ENCODE results near the gene GYPC. TPM values are rescaled to one million over a fixed set of nuclear protein-coding genes. Genes with fewer than 3 reads are reported as not detected.
A peak's percentile ranks its signal among the peaks of the same experiment; 100 is the strongest.

GYPC gene
- total RNA-seq, 3 donors from 2014 or later = 61.6 to 181 (median 127) TPM

GRCh38 chr2:126700677-126701076 is 44.7 kb downstream of the GYPC start:
- peak overlapping the region in 1 of 2 donors; percentile 26 for H3K27ac ChIP-seq
- TF ChIP-seq CTCF (IDR thresholded peaks at IDR 0.05) (no peak), POLR2AphosphoS5 (IDR thresholded peaks at IDR 0.05) (no peak), POLR2A (IDR thresholded peaks at IDR 0.05) (no peak)
- intact Hi-C loops (cut with DNase I; ENCODE audit: low total_unique reads) = no loop called here

GRCh38 chr2:126703311-126703710 is 47.4 kb downstream of the GYPC start:
- no peak overlapping the region for H3K27ac ChIP-seq
- TF ChIP-seq CTCF (IDR thresholded peaks at IDR 0.05) (no peak), POLR2A (IDR thresholded peaks at IDR 0.05) (no peak), POLR2AphosphoS5 (IDR thresholded peaks at IDR 0.05) (no peak)
- DNase-seq (ENCODE audit: low spot score in 2 of 2) = no peak
- H3K4me1 ChIP-seq = peaks cover 0 to 3% of the 10 kb centered on the region in 2 donors
- no peak overlapping the region for H3K4me3 ChIP-seq
- intact Hi-C loops (cut with DNase I; ENCODE audit: low total_unique reads) = no loop called here
- no peaks in the 10 kb centered on the region for H3K27me3 ChIP-seq
- peaks cover 0 to 4% of the 10 kb centered on the region in 2 donors for H3K9me3 ChIP-seq
- no peaks in the 10 kb centered on the region for H3K36me3 ChIP-seq

More at GRCh38 chr2:126700677-126701076, 44.7 kb downstream of the GYPC start:
- Histone ChIP-seq H3K27me3 (no peaks in the 10 kb centered on the region), H3K36me3 (no peaks in the 10 kb centered on the region), H3K4me3 (no peak overlapping the region), H3K4me1 (peaks cover 0 to 3% of the 10 kb centered on the region in 2 donors), H3K9me3 (peaks cover 0 to 4% of the 10 kb centered on the region in 2 donors)
- DNase-seq (ENCODE audit: low spot score in 2 of 2) = no peak

GRCh38 chr2:126704434-126705160 is 48.6 kb downstream of the GYPC start:
- no peak for DNase-seq (ENCODE audit: low spot score in 2 of 2)
- Histone ChIP-seq H3K4me3 (no peak overlapping the region), H3K4me1 (peaks cover 0 to 3% of the 10 kb centered on the region in 2 donors), H3K27me3 (no peaks in the 10 kb centered on the region), H3K27ac (no peak overlapping the region), H3K9me3 (peaks cover 0 to 4% of the 10 kb centered on the region in 2 donors), H3K36me3 (no peaks in the 10 kb centered on the region)
- intact Hi-C loops (cut with DNase I; ENCODE audit: low total_unique reads) = no loop called here
- TF ChIP-seq POLR2A (IDR thresholded peaks at IDR 0.05) = no peak
- no peak for TF ChIP-seq POLR2AphosphoS5 (IDR thresholded peaks at IDR 0.05)
- no peak for TF ChIP-seq CTCF (IDR thresholded peaks at IDR 0.05)

- Histone ChIP-seq H3K9me3 (no peaks in the 10 kb centered on the region), H3K27me3 (no peaks in the 10 kb centered on the region), H3K4me3 (no peak overlapping the region), H3K27ac (no peak overlapping the region), H3K36me3 (no peaks in the 10 kb centered on the region), H3K4me1 (peaks cover 0 to 3% of the 10 kb centered on the region in 2 donors)
- no peak for DNase-seq (ENCODE audit: low spot score in 2 of 2)
- TF ChIP-seq POLR2A (IDR thresholded peaks at IDR 0.05) = no peak
- TF ChIP-seq CTCF (IDR thresholded peaks at IDR 0.05) = no peak
- no peak for TF ChIP-seq POLR2AphosphoS5 (IDR thresholded peaks at IDR 0.05)
- intact Hi-C loops (cut with DNase I; ENCODE audit: low total_unique reads) = no loop called here
Observed at GRCh38 chr2:126707191-126707590, 51.2 kb downstream of the GYPC start.

- Histone ChIP-seq H3K36me3 (no peaks in the 10 kb centered on the region), H3K4me3 (no peak overlapping the region), H3K27ac (no peak overlapping the region), H3K9me3 (no peaks in the 10 kb centered on the region), H3K4me1 (peaks cover 0 to 3% of the 10 kb centered on the region in 2 donors), H3K27me3 (no peaks in the 10 kb centered on the region)
- intact Hi-C loops (cut with DNase I; ENCODE audit: low total_unique reads) = no loop called here
- DNase-seq (ENCODE audit: low spot score in 2 of 2) = no peak
- TF ChIP-seq CTCF (IDR thresholded peaks at IDR 0.05) = no peak
- no peak for TF ChIP-seq POLR2AphosphoS5 (IDR thresholded peaks at IDR 0.05)
- TF ChIP-seq POLR2A (IDR thresholded peaks at IDR 0.05) = no peak
Observed at GRCh38 chr2:126707941-126708340, 52.0 kb downstream of the GYPC start.
